CD4-positive, alpha-beta T cell treated with Interleukin-21 for 1 hour (primary cell): Measurements from ENCODE around the gene KCNIP3.

Experiments
- DNase-seq: peaks from one replicate; pipeline ENCODE4 v3.0.0-alpha.2; 2020

KCNIP3 gene

DNA sequence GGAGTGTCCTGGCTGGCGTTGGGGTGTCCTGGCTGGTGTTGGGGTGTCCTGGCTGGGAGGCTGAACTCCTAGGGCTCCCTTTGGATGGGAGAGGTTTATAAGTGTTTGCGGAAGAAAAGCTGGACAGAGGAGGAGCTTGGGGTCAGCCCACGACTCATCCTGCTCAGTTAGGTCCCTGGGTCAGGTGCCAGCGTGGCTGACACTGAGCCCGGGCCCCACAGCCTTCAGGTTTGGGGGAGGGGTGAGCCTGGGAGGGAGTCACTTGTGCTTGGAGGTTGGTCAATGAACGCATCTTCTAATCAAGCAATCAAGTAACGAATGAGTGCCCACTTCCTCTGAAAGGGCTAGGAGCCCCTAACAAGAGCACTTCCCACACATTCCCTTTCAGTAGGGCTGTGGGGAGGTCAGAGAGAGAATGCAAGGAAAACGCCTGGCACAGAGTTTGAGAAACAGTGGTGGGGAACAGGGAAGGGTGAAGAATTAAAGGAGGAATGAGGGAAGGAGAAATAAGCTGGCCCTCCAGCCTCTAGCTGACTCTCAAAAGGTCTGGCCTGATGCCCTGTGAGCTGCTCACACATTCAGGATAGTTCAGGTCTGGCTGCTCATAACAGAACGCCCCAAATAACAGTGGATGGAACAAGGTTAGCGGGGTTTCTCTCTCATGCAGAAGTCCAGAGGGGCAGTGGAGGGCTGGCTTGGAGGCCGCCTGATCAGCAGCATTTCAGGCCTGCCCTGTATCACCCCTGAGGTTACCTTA, 670 bp downstream of the KCNIP3 start:
- no peak for DNase-seq

DNA sequence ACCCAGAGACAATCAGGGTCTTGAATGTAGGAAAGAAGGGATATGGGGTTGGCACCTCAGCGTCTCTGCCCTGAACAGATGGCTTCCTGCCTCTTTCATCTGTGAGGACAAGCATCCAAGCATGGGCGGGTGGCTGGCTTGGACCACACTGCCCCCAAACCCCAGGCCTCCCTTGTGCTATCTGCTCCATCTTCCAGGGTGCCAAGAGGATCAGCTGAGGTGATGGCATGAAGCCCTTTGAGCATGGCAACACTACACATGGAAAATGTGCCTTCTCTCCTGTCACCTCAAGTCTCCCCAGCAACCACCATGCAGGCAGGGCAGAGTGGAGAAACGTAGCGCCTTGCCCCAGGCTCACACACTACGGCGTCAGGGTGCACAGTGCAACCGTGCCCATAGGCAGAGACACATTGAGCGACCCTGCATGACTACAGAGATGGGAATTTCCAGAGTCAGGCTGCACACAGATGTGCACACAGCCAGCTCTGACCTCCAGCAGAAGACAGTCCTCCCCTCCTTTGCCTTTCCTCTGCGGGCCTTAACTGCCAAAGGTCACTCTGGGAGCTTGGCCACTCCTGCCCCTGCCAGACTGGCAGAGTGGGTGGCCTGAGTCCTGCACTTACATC, 1.5 kb downstream of the KCNIP3 start:
- DNase-seq = no peak

DNA sequence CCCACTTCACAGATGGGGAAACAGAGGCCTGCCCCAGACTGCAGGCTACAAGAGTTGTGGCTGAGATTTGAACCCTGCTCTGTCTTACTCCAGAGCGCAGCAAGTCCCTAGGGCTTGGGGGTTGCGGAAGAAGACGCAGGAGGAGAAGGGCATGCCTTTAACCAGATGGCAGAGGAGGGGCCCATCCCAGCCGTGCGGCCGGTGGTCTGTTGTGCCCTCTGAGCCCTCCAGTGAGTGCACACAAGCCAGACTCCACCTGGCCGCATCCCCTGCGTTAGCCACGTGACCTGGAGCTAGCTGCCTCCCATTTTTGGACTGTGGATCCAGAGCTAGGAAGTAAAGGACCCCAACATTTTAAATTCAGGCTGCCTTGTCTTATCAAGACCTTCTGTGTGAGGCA, 2.8 kb downstream of the KCNIP3 start:
- DNase-seq = no peak

DNA sequence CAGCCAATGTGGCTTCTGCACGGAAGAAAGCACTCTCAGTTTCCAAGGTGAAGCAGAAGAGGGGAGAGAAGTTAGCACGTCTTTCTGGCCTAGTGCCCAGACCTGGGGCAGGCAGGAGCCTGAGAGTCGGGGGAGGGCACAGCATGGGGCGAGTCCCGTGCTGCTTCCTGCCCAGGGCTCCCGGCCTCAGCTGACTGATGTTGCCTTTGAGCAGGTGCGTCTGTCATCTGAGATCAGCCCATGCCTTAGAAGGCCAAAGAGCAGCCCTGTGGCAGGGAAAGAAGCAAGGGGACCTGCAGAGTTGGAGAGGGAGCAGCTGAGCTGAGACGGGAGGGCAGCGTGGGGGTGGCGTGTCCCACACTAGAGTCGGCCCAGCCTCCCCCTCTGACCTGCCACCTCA, 3.3 kb downstream of the KCNIP3 start:
- no peak for DNase-seq

DNA sequence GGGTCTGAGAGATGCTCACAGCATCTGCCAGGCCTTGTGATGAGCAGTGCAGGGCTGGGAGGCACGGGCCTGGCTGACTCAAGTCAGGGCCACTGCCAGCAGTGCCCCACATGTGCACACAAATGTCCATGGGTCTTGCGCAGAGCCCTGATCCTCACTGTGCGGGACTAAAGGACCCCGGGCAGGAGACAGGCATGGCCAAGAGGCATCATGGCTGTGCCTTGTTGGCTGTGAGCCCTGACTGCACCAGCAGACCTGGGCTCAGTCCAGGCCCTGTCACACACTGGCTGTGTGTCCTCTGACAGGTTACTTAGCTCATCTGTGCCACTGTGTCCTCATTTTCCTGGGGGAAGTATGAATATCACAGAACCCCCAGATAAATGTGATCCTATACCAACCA, 4.0 kb downstream of the KCNIP3 start:
- no peak for DNase-seq

DNA sequence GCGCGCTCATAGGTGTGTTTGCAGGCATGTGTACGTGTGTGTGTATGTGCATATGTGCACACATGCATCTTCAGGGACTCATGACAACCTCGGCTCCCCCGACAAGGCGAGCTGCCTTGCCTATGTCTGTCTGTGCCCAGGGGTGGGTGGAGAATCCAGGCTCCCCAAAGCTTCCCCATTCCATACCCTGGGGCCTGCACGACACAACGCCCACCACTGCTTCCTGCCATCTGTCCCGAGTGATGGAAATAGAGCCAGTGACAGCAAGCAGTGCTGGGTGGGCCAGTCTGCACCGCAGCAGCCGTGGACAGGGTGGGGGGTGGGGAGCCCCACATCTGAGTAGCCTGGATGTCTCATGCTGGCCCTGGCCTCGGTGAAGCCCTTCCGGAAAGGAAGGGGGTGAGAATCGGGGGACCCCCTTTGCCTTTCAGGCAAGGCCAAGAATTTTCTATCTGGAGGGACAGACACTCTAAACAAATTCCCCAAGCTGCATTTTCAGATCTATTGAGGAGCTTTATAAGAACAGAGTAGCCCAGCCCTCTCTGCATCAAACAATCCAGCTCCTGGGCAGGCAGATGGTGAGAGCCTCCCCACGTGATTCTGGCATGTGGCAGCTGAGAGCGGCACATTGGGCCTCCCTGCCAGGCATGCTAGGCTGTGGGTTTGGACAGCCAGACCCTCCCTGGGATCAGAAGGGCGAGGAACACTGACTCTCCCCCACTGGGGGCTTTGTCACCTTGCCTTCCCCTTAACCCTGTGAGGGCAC, 4.9 kb downstream of the KCNIP3 start:
- no peak for DNase-seq

DNA sequence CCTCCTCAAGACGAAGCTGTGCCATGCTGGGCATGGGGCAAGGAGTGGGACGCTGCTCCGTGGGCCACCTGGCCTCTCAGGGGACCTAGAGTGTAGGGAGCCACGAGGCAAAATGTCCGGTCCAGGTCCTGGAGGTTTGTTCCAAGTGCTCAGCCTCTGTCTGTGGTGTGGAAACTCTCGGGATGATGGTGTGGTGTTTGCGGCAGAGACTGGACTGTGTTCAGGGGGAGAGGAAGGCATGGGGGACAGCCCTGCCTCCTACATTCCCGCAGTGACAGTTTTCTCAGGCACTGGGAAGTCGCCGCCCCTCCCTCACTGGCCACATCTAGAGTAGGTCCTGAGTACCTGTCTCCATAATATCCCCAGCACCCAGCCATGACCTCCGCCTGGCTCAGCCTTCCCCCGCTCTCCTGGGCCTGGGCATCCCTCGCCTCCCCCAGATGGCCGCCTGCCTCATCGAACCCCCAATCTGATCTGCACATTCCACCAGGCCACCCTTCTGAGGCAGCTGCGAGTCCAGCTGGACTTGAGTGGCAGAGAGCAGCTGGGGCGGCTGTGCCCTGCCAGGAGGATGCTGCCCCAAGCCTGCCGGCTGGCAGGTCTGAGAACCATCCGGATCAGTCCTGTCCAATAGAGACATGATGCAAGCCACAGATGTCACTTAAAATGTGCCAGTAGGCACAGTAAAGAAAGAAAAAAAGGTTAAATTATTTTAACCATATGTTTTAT, 6.2 kb downstream of the KCNIP3 start:
- DNase-seq = no peak

DNA sequence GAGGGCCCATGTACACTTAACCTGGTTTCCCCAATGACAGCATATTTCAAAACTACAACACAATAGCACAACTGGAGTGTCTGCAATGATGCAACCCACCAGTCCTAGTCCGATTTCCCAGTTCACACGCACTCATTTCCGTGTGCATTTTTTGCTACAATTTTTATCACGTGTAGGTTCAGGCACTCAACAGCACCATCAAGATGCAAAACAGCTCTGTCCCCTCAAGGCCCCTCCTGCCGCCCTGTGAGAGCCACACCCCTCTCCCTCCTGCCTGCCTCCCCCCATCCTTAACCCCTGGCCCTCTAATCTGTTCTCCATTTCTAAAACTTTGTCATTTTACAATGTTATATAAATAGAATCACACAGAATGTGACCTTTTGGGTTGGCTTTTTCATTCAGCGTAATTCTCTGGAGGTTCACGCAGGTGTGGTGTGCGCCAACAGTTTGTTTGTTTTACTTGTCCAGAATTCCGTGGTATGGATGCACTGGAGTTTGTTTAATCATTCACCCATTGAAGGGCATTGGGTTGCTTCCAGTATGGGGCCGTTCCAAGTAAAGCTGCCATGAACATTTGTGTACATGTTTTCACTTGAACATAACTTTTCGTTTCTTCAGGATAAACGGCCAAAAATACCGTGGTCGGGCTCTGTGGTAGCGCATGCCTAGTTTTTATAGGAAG, 8.4 kb downstream of the KCNIP3 start:
- DNase-seq = no peak

DNA sequence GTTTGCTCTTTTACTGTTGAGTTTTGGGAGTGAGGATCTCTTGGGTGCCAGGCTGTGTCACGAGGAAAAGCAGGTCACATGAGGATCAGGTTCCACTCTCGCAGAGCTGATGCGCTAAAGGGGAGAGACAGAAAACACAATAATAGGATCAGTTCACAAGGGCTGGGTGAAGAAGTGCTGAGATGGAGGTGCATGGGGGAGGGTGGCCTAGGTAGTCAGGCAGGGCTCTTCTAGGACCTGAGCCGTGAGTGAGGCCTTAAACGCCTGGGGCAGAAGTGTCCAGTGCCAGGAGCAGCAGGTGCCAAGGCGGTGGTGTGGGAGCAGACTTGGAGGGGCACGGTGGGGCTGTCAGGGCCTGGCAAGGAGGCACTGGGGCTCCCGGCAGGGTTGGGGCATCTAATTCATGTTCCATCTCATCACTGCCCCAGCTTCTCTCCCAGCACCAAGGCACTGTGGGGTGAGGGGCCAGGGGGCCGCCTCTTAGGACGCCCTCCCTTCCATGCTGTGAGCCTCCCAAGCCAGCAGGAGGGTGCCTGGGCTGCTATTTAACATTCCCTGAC, 9.3 kb downstream of the KCNIP3 start:
- no peak for DNase-seq

DNA sequence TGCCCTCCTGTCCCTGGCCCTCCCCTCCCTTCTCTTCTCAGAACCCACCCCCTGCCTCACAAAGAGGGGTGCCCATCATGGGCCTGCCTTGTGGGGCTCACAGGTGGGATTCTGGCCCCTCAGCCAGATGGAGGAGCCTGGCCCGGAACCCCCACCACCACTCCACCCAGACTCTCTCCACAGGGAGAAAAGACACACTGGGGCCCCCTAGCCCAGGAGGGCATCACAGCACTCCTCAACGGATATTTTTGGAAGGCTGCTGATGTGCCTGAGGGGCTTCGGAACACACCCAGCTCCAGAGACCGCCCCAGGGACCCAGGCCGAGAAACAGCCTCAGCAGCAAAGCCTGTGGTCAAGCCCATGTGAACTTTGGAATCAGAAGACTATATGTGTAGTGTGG, 9.9 kb downstream of the KCNIP3 start:
- no peak for DNase-seq

DNA sequence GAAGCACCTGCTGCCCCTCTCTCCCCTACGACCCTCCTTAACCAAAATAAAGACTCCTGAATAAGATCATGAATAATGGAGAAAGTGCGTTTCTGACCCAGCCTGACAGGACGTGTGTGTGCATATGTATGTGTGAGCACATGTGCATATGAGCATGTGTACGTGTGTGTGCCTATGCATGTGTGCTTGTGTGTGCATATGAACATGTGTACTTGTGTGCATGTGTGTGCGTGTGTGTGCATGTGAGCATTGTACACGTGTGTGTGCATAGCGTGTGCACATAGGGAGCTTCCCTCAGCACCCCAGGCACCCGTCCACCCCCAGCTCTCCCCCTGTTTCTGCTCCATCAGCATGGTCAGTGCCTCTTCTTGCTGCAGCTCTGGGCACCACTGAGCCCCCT, 10.7 kb downstream of the KCNIP3 start:
- DNase-seq = no peak

DNA sequence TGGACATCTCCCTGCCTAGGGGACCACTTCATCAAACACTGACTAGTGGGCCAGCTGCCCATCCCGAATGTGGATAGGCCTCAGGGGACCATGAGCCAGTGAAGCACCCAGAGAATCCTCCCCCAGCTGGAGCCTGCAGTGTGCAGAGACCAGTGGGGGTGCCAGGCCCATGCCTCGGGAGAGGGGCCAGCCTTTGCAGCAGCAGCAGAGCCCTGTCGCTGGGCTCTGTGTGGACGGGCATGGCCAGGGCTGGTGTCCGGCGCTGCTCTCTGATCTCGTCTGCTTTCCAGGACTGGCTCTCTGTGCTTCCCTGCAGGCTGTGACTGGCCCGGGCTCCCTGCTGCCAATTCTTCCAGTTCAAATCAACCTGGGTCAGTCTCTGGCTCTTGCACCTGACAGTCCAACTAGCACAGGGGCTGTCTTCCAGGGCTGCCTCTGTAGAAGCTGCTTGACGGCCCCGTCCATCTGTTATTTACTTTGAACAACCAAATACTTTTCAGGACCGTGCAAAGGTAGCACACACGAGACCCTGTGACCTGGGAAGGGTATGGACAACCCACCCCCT, 11.4 kb downstream of the KCNIP3 start:
- DNase-seq = no peak

DNA sequence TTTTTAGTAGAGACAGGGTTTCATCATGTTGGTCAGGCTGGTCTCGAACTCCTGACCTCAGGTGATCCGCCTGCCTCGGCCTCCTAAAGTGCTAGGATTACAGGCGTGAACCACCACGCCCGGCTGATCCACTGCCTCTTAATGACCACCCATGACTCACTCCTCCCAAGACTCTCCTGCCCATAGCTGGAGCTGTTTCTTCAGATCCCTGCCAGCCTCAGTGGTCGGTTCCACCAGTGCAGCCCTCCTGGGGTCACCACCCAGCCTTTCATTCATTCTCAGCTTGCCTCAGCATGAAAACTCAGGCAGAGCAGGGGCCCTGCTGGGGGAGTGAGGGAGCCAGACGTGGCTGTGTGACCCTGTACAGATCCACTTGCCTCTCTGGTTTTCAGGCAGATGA, 12.5 kb downstream of the KCNIP3 start:
- no peak for DNase-seq

DNA sequence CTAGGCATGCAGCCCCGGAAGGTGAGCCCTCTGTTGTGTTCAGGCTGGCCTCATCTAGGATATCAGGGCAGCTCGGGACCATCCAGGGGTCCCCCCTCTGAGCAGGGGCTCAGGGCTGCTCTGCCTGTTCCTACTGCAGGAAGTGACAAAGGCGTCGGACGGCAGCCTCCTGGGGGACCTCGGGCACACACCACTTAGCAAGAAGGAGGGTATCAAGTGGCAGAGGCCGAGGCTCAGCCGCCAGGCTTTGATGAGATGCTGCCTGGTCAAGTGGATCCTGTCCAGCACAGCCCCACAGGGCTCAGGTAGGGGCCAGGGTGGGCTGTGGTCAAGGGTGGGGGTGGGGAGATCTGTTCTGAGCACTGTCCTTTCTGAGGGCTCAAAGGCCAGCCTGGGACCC, 13.1 kb downstream of the KCNIP3 start:
- no peak for DNase-seq

DNA sequence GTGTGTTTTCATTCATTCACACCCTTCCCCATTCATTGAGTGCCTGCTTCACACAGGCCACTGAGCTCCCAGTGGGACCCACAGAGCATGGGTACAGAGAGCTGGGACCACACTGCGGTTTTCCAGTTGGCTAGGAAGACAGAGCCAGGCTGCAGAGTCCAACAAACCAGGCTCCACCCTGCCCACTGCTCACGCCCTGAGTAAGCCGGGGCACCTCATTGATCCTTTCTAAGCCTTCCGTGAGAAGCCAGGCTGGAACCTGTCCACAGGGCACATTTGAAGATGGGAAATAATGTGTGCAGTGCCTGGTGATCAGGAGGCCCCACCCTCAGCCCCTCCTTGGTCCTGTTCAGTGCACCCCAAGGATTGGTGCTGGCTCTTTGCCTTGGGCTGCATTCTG, 13.5 kb downstream of the KCNIP3 start:
- no peak for DNase-seq

DNA sequence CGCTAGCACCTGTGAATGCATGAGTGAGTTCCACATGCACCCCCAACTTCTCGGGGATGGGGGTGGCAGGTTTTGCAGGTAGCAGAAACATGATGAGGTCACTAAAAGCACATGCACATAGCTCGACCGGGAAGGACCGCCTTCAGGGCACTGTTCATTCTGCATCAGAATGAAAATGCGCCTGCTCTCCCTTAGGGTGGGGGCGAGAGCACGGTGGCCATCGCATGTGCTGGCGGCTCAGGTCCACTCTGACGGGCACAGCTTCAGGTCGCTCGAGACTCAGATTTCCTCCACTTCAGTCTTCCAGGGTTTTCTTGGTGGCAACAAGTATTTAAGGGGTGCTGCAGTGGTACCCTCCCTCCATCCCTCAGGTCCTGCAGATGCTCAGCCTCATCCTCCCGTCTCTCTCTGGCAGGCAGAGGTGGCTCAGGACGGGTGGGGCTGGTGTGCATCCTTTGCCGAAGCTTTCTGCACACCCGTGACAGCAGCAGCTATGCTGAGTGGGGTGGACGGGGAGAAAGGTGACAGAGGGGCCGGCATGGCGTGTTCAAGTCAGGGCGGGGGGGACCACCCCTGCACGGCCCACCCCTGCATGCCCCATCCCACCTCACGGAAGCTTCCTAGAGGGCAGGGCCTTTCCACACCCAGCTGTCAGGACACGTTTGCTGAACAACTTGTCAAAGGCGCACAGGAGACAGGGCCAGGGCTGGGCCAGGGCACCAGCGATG, 14.8 kb downstream of the KCNIP3 start:
- DNase-seq = no peak

DNA sequence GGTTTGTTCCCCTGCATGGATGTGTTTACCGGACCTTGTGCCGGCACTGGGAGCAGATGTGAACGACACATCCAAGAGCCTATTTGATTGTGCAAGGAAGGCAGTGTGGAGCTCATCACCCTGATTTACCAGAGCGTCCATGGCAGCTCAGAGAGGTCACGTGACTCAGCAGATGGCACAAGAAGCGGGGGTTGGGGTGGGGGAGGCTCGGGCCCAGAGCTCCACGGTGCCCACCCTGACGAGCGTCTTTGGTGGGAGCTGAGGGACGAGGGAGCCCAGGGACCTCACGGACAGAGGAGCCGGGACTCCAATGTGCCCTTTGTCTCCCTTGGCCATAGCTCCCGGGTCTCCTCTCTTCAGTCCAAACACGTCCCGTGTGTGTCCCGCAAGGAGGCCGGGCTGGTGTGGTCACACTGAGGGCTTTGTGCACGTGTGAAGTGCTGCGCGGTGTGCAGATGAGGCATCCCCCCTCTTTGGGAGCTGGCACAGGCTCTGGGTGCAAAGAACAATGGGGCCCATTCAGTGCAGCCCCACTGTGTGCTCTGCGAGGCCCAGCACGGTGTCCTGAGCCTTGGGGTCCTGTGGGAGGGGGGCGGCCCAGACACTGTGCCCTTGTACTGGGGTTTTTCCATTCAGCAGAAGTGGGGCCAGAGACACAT, 15.5 kb downstream of the KCNIP3 start:
- no peak for DNase-seq

DNA sequence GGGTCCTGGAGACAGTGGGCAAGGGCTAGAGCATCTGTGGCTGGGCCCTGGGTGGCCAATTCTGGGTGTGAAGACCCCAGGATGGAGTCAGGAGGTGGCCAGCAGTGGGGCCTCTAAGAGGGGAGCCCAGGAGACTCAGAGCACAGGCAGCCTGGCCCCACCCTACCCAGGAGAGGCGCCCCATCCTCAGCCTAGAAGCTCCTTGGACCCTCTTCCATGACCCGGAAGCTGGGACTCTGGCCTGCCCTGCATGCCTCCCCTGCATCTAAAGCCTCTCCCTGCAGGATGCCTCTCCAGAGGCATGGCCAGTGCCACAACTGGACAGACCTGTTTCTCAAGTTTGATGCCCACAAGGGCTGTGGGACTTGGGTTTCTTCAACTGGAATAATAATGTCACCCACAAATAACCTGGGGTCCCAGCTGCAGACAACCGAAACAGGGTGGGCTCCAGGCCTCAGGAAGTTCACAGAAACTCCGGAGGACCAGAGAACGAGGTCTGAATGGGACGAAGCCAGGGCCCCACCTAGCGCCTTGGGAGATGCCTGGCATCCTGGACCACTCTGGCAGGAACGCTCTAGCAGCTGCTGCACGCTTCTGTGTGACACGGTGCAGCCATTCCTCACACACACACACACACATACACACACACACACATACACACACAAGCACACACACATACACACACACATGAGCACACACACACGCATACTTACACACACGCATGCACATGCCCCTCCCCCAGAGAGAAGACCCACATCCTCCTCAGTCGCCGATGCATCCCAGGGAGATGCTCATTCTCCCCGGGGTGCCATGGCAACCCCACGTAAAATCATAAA, 16.4 kb downstream of the KCNIP3 start:
- no peak for DNase-seq

DNA sequence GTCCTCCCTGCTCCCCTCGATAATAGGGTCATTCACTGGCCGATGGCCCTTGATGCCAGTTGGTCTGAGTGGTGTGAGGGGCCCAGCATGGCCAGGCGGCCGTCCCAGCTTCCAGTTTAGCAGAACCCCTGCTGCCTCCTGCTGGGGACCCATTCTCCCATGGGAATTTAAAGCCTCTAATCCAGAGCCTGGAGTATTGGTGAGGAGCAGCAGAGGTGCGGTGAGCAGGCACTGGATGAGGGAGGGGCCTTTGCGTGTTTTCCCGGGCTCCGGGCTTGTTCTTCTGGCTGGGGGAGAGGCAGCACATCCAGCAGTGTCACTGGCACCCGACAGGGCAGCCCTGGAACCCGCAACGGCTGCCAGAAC, 17.4 kb downstream of the KCNIP3 start:
- DNase-seq = no peak
